GM19328 (cell line): Measurements from ENCODE around the gene USP32.

ENCODE experiments used
- ATAC-seq: cut with Tn5 transposase; IDR thresholded peaks from one replicate; pipeline ENCODE4 v1.9.1; 2021; ENCODE audit warnings: mild to moderate bottlenecking, moderate library complexity; ENCODE audit not compliant: unreplicated experiment

USP32 gene

DNA sequence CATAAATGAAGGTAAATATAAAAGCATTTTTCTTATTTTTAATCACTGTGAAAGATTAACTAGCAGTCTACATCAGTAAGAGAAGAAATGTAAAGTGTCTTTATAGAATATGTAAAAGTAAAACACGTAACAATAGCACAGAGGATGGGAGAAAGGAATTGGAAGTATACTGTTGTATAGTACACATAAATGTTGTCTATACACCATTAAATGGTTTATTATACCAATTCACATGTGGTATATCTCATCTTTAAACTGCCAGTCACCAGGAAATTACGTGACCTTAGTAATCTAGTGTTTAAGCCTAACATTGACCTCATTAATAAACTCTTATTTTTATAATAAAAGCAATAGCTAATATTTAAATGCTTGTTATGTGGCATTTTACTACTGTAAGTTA, 87.4 kb downstream of the USP32 start:
- no peak for ATAC-seq

DNA sequence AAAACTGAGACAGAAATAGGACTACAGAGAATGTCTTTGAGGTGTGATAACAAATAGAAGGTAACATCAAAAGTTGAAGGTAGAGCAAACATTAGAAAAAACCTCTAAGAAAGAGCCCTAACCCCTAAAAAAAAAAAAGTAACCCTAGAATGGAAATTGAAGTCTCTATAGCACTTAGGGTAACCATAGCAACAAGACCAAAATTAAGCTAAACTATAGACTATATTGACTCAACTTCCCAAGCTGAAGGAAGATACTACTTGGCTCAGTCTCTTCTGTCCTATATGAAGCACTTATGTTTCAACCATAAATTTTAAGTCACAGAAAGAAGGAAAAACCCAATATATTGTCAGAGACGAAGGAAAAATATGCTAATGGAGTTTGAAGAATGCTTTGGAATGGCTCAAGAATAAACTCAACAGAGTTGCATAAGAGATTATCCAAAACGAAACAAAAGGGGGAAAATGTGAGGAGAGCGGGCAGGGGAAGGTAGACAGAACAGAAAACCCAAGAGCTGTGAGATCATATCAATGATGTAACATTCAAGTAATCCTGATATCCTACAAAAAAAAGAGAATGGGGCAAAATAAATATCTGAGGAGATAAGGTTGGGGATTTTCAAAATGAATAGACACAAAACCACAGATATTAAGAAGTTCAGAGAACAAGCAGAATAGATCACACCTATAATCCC, 88.4 kb downstream of the USP32 start:
- ATAC-seq = no peak

DNA sequence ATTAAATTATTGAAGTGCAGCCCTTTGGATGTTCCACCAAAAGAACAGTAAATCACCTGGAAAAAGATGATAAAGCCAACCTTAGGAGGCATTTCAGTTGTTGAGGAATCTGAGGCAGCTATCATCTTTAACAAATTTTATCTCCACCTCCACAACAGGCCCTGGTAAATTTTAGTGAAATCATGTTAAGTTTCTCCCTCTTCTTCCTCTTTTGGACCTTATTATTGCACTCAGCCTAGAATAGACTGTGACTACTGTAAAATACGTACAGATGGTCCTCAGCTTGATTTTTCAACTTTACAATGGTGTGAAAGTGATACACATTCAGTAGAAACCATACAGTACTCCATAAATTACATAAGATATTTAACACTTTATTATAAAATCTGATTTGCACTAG, 90.3 kb downstream of the USP32 start:
- no peak for ATAC-seq

DNA sequence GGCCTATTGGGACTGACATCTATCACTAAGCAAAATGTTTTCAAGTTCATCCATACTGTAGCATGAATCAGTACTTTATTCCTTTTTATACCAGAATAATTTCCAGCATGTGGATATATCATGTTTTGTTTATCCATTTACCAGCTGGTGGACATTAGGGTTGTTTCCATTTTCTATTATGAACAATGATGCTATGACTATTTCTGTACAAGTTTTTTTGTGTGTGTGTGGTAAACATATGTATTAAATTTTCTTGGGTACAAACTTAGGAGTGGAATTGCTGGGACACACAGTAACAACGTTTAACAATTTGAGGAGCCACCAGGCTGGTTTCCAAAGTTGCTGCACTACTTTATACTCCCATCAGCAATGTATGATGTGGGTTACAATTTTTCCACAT, 91.0 kb downstream of the USP32 start:
- ATAC-seq = no peak

DNA sequence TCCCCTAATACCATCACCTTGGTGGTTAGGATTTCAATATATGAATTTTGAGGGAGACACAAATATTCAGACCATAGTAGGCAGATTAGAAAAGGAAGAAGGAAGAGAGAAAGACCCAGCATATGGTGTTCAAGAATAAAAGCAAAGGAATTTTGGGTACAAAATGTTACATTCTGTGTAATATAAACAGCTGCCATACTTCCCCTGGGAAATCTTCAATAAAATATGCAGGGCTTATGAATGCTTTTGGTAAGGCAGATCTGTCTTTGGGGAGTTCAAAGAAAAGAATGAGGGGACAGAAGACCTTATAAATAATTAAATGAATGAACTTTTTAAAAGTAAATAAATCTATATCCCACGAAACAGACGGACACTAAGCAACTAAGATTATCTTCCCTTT, 91.9 kb downstream of the USP32 start:
- ATAC-seq = no peak

DNA sequence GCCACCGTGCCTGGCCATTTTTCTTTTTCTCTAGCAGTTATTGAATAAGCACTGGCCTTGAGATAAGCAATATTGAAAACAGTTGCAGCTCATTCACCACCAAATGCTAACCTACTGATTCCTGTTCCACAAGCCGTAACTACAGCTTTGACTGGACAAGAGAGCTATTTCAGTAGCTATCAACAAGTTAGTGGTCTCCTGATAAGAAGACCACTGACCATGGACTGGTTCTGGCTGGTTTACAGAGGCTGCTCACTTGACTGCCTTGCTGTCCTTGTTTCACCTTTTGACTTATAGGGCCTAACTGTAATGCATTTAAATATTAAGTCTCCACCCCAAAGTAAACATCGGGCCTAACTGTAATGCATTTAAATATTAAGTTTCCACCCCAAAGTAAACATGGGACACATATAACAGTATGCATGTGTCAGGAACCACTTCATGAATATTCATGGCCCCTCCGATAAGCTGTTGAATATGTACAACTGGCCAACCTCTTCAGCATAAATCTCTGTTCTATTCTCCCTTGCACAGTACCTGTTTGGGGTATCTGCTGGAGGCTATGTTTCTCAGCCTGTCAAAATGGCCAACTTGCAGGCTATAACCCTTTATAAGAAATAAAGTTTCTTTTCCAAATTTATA, 94.1 kb downstream of the USP32 start:
- no peak for ATAC-seq

DNA sequence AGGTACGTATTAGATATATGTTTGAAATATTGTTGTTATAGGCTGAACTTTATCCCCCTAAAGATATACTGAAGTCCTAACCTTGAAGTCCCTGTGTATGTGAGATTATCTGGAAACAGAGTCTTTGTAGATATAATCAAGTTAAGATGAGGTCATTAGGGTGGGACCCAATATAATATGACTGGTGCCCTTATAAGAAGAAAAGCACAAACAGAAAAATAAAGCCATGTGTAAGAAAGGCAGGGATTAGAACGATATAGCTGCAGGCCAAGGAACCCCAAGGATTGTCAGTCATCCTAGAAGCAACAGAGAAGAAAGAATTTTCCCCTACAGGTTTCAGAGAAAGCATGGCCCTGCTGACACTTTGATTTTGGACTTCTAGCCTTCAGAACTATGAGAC, 95.8 kb downstream of the USP32 start:
- no peak for ATAC-seq

DNA sequence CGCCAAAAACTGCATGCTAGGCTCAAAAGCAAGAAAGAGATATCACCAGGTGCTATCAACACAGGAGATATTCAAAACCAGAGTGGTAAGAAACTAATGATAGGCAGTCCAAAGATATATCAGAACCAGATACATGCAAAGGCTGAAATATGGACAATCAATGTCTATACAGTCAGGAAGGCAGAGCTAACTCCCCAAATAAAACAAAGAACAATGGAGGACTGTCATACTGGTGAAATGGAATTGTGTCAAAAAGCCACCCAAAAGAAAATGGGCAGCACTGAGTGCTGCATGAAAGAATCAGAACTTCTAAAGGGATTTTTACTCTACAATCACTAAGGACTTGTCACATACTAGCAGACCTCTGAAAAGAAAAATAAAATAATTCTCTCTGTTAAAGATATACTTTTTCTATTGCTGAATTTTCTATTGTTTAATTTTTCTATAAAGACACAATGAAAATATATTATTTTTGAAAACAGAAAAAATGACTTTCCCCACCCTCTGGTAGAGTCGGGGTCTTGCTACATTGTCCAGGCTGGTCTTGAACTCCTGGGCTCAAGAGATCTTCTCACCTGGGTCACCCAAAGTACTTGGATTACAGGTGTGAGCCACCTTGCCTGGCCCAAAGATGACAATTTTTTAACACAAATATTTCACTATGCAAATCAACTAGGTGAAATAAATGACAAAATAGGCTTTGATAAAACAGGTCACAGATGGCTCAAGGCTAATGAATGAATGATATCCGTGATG, 98.2 kb downstream of the USP32 start:
- no peak for ATAC-seq

DNA sequence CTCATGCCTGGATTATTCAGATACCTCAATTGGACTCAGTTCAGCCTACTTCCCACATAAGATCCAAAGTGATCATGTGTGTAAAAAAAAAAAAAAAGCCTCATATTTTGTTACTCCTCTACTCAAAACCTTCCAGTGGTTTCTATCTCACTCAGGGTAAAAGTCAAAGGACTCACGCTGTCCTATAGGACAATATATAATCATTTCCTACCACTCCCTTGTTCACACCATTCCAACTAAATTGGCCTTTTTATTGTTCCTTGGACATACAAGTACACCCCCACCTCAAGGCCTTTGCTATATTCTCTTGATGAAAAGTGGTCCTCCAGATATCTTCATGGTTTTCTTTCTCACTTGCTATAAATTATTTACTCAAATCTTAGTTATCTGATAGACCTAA, 99.2 kb downstream of the USP32 start:
- ATAC-seq = no peak

DNA sequence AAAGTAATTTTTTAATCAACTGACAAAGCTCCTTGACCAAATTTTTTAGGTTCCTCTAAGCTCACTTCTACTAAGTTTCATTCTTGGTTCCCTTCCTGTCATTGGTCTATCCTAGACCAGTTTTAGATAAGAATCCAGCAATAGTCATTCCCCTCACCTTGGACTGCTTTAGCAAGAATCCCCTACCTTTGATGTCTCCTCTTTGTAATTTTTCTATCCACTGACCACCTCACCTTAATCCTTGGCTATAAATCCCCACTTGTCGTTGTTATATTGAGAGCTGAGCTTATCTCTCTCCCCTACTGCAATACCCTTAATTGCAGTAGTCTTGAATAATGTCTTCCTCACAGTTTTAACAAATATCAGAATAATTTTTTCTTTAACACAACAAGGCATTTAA, 107.2 kb downstream of the USP32 start:
- ATAC-seq = no peak

DNA sequence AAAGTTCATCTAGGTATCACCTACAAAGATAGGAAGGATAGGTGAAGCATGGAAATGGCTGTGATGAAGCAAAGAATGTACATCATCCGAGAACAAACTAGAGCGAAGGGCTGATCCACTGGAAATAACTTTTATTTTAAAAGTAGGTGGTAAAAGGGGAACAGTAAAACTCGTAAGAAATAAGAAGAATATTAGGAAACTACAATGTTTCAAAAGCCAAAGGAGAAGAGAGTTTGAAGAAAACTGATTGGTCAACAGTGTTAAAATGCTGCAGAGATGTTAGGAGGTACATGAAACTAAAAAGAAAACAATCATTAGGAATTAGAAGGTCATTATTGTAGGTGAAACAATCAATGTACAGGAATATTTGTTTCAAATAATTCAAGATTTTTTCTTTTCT, 108.1 kb downstream of the USP32 start:
- ATAC-seq = no peak

DNA sequence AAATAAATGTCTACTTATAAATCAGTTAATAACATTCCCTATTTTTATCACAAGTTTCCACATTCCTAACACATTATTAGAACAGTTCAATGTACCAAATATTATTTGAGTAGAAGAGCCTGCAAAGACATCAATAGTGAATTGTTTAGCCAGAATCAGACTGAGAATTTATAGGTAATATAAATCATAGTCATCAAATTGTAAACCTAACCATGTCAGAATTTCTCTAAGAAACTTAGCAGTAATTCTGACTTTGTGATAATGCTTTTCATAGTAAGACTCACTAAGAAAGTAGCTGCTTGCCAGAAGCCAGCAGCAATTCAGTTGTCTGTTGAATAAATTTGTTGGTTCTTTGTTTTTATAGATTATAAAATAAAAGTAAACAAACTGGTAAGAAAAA, 111.3 kb downstream of the USP32 start:
- ATAC-seq = no peak

DNA sequence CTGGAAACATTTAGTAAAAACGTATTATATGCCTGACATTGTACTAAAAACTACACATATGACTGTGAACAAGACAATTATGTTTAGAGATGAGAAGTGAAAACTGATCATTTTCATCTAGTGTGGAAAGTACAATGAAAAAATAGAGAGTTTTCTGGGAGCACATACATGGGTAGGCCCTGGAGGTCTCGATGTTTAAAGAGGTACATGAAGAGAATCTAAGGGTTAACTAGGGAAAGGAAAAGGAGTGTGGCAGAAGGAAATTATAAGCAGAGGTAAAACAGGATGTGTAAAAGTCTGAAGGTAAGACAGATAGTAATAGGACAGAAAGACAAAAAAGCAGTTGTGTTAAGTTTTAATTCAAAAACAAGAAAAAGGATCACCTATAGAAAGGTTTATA, 113.7 kb downstream of the USP32 start:
- no peak for ATAC-seq

DNA sequence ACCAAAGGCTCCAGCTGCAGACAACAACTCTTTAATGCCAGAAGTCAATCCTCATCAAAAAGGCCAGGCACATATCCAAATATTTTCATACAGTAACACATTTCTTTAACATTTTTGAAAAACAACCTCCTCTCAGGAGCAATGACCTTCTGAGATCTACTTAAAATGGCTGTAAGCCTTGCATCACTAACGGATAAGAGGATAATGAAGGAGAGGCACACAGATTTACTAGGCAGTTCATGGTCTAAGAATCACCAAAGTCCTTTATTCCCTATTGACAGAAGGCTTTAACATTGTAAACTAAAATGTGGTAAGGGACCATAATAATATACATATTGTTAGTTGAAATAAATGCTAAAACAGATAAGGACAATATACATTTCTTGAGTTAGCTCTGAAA, 114.7 kb downstream of the USP32 start:
- ATAC-seq = no peak

DNA sequence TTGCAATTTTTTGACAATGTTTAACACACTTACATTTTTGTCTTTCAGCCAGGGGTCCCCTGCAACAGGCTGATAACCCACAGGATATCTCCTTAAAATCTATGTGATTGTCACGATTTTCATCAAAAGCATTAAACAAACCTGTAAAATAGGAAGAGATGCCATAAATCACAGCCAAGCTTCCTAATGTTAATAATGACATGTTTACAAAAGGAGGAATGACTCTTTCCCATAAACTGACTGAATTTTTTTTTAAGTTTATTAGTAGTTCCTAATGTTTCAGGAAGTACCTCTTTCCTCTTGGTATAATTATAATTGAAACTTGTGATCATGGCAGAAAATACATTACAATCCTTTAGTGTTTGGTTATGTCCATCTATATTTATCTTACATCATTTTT, 122.5 kb downstream of the USP32 start:
- no peak for ATAC-seq

DNA sequence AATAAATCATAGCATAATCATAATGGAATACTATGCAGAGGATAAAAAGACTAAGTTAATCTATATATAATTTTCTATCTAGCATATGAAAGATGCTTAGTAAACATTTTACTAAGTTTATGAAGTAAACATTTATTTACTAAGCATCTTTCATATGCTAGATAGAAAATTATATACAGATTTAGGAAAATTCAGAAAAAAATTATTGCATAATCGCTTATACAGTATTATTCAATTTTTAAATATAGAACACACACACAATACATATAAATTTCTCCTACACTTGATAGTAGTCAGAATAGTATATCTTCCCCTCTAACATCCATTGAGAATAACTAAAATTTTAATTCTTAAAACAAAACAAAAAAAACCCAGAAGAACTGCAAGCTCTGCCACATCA, 131.4 kb downstream of the USP32 start:
- no peak for ATAC-seq

DNA sequence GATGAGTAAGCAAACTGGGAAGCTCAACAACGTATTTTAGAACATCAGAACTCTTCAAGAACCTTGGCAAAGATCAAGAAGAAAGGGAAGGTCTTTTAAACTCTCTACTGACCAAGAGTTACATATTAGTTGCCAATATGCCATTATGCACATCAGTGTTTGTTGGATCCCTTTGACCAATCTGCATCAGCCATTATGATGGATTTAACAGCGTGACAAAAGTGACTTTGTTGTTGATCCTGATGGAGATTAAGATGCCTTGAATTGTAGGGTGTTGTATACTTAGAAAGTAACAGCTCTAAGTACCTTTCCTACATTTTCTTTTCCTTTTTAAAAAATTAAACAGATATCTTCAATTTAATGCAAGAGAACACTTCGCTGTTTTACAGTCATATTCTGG, 133.6 kb downstream of the USP32 start:
- no peak for ATAC-seq

DNA sequence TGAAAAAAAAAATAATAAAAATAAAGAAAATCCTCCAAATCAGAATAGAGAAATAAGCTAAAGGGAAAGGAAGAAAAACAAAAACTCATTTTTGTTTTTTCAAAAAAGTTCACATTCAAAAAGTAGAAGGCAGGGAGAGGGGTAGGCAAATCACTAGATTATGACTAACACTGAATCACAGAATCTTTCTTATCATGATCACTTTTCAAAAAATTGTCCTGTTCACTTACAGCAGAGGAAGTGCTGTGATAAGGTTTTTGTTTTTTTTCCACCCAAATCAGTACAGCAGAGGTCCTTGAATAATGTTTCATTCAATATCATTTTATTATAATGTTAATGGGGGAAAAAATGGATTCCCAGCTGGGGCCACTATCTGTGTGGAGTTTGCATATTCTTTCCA, 135.8 kb downstream of the USP32 start:
- ATAC-seq = no peak

DNA sequence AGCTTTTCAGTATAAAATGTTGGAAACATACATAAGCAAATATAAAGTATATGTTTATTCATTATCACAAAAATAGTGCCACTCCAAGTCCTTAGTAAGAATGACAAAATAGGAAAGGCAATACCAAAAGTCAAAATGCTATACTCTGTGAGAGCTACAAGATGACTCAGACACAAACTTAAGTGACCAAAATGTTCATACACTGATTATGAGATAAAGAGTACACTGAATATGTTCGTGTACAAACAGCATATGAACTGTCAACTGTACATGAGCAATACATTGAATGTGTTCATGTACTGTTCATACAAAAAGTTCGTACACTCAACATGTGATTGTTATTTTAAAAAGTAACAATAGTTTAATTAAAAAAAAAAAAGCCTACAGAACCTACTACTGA, 138.9 kb downstream of the USP32 start:
- no peak for ATAC-seq

DNA sequence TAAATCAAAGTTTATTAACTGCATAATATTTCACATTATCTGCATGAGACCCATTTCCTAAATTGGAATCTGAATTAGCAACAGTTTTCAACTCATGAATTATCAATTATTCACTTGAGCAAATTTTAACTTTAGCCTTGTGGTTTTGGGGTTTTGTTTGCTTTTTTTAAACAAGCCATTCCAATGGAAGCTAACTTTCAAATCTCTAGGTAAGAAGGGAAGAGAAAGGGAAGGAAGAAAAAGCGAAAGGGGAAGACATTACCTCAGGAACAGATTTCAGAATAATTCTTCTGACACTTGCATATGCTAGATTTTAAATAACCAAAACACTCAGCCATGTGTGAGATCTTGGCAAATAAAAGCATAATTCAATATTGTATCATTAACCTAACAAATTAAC, 139.5 kb downstream of the USP32 start:
- no peak for ATAC-seq

DNA sequence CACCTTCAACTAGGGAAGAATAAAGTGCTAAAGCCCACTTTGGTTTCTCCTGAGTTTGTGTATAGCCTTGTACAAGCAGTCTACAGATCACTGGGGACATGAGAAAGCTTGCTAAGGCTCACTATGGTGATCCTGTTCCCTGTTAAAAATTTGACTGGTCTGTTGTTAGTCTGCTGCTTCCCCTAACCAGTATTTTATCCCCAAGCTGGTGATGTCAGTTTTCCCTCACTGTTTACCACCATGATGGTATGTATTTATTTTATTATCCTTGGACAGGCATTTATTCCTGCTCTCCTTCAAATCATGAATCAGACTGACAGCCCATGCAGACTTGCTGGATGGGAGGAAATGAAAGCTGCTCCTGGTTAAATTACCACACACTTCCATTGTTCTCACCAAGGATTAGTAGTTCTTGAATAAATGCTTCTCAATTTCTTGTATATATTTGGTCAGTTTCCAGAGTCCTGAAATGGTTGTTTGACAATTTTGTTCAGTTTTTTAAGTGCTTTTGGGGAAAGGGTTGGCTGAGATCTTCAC, 142.6 kb downstream of the USP32 start:
- ATAC-seq = no peak
